Activated B cell treated with CpG ODN at 0.5 μM for 24 hours (primary cell): ENCODE measurements around the gene KIAA1958. TPM values are rescaled to one million over a fixed set of nuclear protein-coding genes. Genes with fewer than 3 reads are reported as not detected.

Source experiments
- ATAC-seq: fragments of 200-7000 bp; cut with Tn5 transposase; one replicate; pipeline ENCODE4 v1.10.0; 2021; ENCODE audit warnings: low read depth, mild to moderate bottlenecking, moderate library complexity
- CTCF ChIA-PET: fragments of 350-600 bp; sonication (Branson Sonifier 250); formaldehyde crosslinking; loops from one replicate; lab custom pipeline; 2021; ENCODE audit warnings: antibody characterized with exemption; lab: Charles Lee
- POLR2A ChIA-PET: fragments of 350-600 bp; sonication (Branson Sonifier 250); formaldehyde crosslinking; loops from one replicate; lab custom pipeline; 2021; ENCODE audit warnings: antibody characterized with exemption; lab: Charles Lee
- DNase-seq: peaks from one replicate; pipeline ENCODE4 v3.0.0; 2022
- H3K27ac Mint-ChIP-seq: one replicate; pipeline ENCODE4 v1.8.0; 2020; ENCODE audit warnings: mixed read lengths
- H3K27me3 Mint-ChIP-seq: one replicate; pipeline ENCODE4 v1.8.0; 2021; ENCODE audit warnings: mixed read lengths
- H3K36me3 Mint-ChIP-seq: one replicate; pipeline ENCODE4 v1.8.0; 2021; ENCODE audit warnings: low read depth, mixed read lengths
- H3K4me1 Mint-ChIP-seq: one replicate; pipeline ENCODE4 v1.8.0; 2021; ENCODE audit warnings: mixed read lengths
- H3K4me3 Mint-ChIP-seq: one replicate; pipeline ENCODE4 v1.8.0; 2020; ENCODE audit warnings: mild to moderate bottlenecking, mixed read lengths
- H3K9me3 Mint-ChIP-seq: one replicate; pipeline ENCODE4 v1.8.0; 2020; ENCODE audit warnings: mixed read lengths
- CTCF ChIP-seq: fragments of 200-600 bp; IDR thresholded peaks from one replicate; pipeline ENCODE4 v1.8.0; 2022; ENCODE audit warnings: antibody characterized with exemption, mild to moderate bottlenecking
- intact Hi-C: fragments of 100-400 bp; cut with micrococcal nuclease; formaldehyde crosslinking; loops from one replicate; pipeline ENCODE4 v1.15.1; 2024
- total RNA-seq: library from RNA; stranded (reverse); gene quantifications from 2 replicates; pipeline ENCODE4 v1.2.3, GENCODE V29; 2022

KIAA1958 gene
- total RNA-seq, 1 donor from 2014 or later = 7.4 TPM

- peaks cover 55% of the 10 kb centered on the region for H3K36me3 Mint-ChIP-seq
- no peak overlapping the region for H3K27ac Mint-ChIP-seq
- intact Hi-C loops = no loop called here
- H3K4me3 Mint-ChIP-seq = no peak overlapping the region
- TF ChIP-seq CTCF = no peak
- CTCF ChIA-PET = interaction anchor here (1.8 kb wide), 1 partner anchor 114 kb away, joined by 4 read pairs; no protein-coding TSS in a partner anchor
- H3K27me3 Mint-ChIP-seq = no peaks in the 10 kb centered on the region
- H3K4me1 Mint-ChIP-seq = peaks cover 3% of the 10 kb centered on the region
- ATAC-seq (no peak), DNase-seq (no peak)
- H3K9me3 Mint-ChIP-seq = no peaks in the 10 kb centered on the region
- POLR2A ChIA-PET = no interaction called here
Observed at GRCh38 chr9:112705768-112706427, 219.3 kb downstream of the KIAA1958 start.

GRCh38 chr9:112711050-112711689 is 224.5 kb downstream of the KIAA1958 start:
- peaks cover 42% of the 10 kb centered on the region for H3K36me3 Mint-ChIP-seq

GRCh38 chr9:112712678-112713077 is 226.1 kb downstream of the KIAA1958 start:
- H3K4me1 Mint-ChIP-seq = peaks cover 16% of the 10 kb centered on the region
- ATAC-seq (no peak), DNase-seq (no peak)
- no peak for TF ChIP-seq CTCF
- CTCF ChIA-PET = interaction anchor here (1.1 to 1.3 kb wide), 2 partner anchors 80 to 107 kb away, joined by 3 to 6 read pairs; no protein-coding TSS in a partner anchor
- H3K9me3 Mint-ChIP-seq = no peaks in the 10 kb centered on the region
- intact Hi-C loops = loop anchor here (10.0 kb wide), 2 partner anchors 268 to 618 kb away; no protein-coding TSS in a partner anchor
- peaks cover 43% of the 10 kb centered on the region for H3K36me3 Mint-ChIP-seq
- POLR2A ChIA-PET = interaction anchor here (0.7 kb wide), 1 partner anchor 12 kb away, joined by 3 read pairs; no protein-coding TSS in a partner anchor
- no peak overlapping the region for H3K27ac Mint-ChIP-seq
- no peaks in the 10 kb centered on the region for H3K27me3 Mint-ChIP-seq
- H3K4me3 Mint-ChIP-seq = no peak overlapping the region

More at GRCh38 chr9:112711050-112711689, 224.5 kb downstream of the KIAA1958 start:
- DNase-seq (no peak), ATAC-seq (no peak)
- ChIA-PET POLR2A (no interaction called here), CTCF (interaction anchor here (1.1 to 1.3 kb wide), 2 partner anchors 81 to 109 kb away, joined by 3 to 6 read pairs; no protein-coding TSS in a partner anchor)
- Mint-ChIP-seq H3K27ac (no peak overlapping the region), H3K4me3 (no peak overlapping the region), H3K9me3 (no peaks in the 10 kb centered on the region), H3K4me1 (peaks cover 4% of the 10 kb centered on the region), H3K27me3 (no peaks in the 10 kb centered on the region)
- no peak for TF ChIP-seq CTCF
- intact Hi-C loops = loop anchor here (10.0 kb wide), 2 partner anchors 266 to 616 kb away; no protein-coding TSS in a partner anchor

- H3K9me3 Mint-ChIP-seq = no peaks in the 10 kb centered on the region
- H3K4me1 Mint-ChIP-seq = peaks cover 19% of the 10 kb centered on the region
- no peak for TF ChIP-seq CTCF
- intact Hi-C loops = loop anchor here (1.0 to 10.0 kb wide), 11 partner anchors 33 to 1087 kb away; partner anchors contain the start of genes DNAJC25, SNX30 and UGCG
- H3K27ac Mint-ChIP-seq = peak within 1 kb of the TSS; percentile 98
- POLR2A ChIA-PET = interaction anchor here (0.6 to 2.5 kb wide), 16 partner anchors 9 to 1087 kb away, joined by 3 to 18 read pairs (median 4); partner anchors contain the start of genes DNAJC25, HSDL2, KIAA1958 and PTBP3
- H3K36me3 Mint-ChIP-seq = peaks cover 14% of the 10 kb centered on the region
- no peaks in the 10 kb centered on the region for H3K27me3 Mint-ChIP-seq
- ATAC-seq (peak; percentile 93), DNase-seq (peak; percentile 95)
- peak within 1 kb of the TSS; percentile 100 for H3K4me3 Mint-ChIP-seq
- CTCF ChIA-PET = interaction anchor here (0.6 to 1.9 kb wide), 4 partner anchors 32 to 185 kb away, joined by 3 to 9 read pairs (median 4); no protein-coding TSS in a partner anchor
Observed at GRCh38 chr9:112717661-112718331, 231.2 kb downstream of the KIAA1958 start, which contains the start of gene INIP. TSS of gene INIP (minus strand) at chr9:112718117. CDS start at chr9:112716485, 1,632 bp downstream.

Other genes starting within 250 kb of the KIAA1958 start
- 106 and 125 TPM in 2 replicates for gene PTBP3, start 153.2 kb upstream of the KIAA1958 start, total RNA-seq
- 11.0 and 11.3 TPM in 2 replicates for gene HSDL2, start 106.7 kb upstream of the KIAA1958 start, total RNA-seq
- 31.1 and 32.1 TPM in 2 replicates for gene INIP, start 231.3 kb downstream of the KIAA1958 start, total RNA-seq